Astrocyte of the cerebellum (primary cell): Measurements from ENCODE around the gene LRRC47.

Source experiments
- DNase-seq: peaks from one replicate; pipeline ENCODE4 v3.0.0-alpha.2; 2011; ENCODE audit warnings: low read depth
- H3K4me3 ChIP-seq: 2 replicates; pipeline ENCODE4 v1.5.1; 2011; ENCODE audit warnings: mild to moderate bottlenecking, low read depth, low read length, moderate library complexity
- CTCF ChIP-seq: IDR thresholded peaks from 2 replicates; pipeline ENCODE4 v1.5.1; 2012; ENCODE audit warnings: low read length, low read depth, moderate library complexity, mild to moderate bottlenecking; ENCODE audit errors: missing control alignments
- in situ Hi-C: cut with HindIII; loops from 2 replicates; pipeline ENCODE4 v1.10.0; 2017; ENCODE audit warnings: low sequenced_read_pairs

Gene LRRC47

GRCh38 chr1:3770047-3770765 is 26.1 kb downstream of the LRRC47 start:
- in situ Hi-C loops: loop anchor here (5.0 kb wide), 1 partner anchor 123 kb away; no protein-coding TSS in a partner anchor
- no peak for TF ChIP-seq CTCF
- H3K4me3 ChIP-seq: no peak overlapping the region
- DNase-seq: no peak

GRCh38 chr1:3768811-3769390 is 27.4 kb downstream of the LRRC47 start:
- in situ Hi-C loops: no loop called here
- H3K4me3 ChIP-seq: no peak overlapping the region
- no peak for TF ChIP-seq CTCF
- no peak for DNase-seq

GRCh38 chr1:3767328-3767925 is 28.9 kb downstream of the LRRC47 start:
- no peak for TF ChIP-seq CTCF
- no peak overlapping the region for H3K4me3 ChIP-seq
- DNase-seq: no peak
- in situ Hi-C loops: no loop called here

GRCh38 chr1:3763351-3764125 is 32.8 kb downstream of the LRRC47 start:
- DNase-seq: no peak
- TF ChIP-seq CTCF: no peak
- in situ Hi-C loops: no loop called here
- no peak overlapping the region for H3K4me3 ChIP-seq

GRCh38 chr1:3762873-3763228 is 33.4 kb downstream of the LRRC47 start:
- in situ Hi-C loops: no loop called here
- H3K4me3 ChIP-seq: no peak overlapping the region
- no peak for DNase-seq
- no peak for TF ChIP-seq CTCF

- no peak overlapping the region for H3K4me3 ChIP-seq
- no peak for DNase-seq
- in situ Hi-C loops: no loop called here
Observed at GRCh38 chr1:3762151-3762872, 34.0 kb downstream of the LRRC47 start.

More at GRCh38 chr1:3762151-3762872, 34.0 kb downstream of the LRRC47 start:
- no peak for TF ChIP-seq CTCF
